Activated CD4-positive, alpha-beta T cell treated with anti-CD3 and anti-CD28 coated beads for 4 hours (primary cell): ENCODE measurements around the gene PGF.

Source experiments
- DNase-seq, 2 donors: peaks; one replicate each; pipeline ENCODE4 v3.0.0-alpha.2; 2020

The PGF gene

GRCh38 chr14:74977901-74978385, 22.5 kb upstream of the PGF start:
- no peak for DNase-seq

GRCh38 chr14:74977164-74977900, 21.9 kb upstream of the PGF start:
- DNase-seq = no peak

- DNase-seq = no peak
Measured at GRCh38 chr14:74976264-74977113, 21.1 kb upstream of the PGF start.

DNA sequence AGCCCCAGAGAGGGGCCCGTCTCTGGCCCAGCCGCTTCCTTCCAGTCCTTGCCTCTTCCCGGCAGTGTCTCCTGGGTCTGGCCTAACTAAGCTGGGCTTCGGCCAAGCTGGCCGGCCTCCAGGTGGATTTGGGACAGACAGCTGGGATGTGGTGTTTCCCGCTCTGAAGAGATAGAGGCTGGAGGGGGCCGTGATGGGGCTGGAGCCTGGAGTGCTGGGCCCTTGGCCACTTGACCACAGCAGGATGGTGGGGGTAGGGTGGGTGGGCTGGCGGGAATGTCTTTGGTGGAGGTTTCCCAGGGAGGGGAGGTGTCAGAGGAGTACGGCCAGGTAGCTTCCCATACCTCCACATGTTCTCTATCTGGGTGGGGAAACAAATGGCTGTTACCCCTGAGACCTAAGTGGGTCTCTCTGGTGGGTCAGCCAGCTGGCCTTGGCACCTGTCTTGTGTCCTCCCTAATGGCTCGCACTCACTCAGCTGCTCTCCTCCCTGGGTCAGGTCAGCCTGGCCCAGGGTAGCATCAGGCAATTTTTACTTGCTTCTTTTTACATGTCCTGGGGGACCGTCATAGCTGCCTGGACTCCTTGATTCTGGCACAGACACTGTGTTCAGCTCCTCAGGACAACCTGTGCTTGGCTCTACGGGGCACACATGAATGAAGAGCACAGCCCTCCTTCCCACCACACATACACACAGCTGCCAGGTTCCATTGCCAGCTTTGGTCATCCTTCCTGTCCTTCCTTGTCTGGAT, 19.8 kb upstream of the PGF start:
- no peak for DNase-seq

- no peak for DNase-seq
Measured at GRCh38 chr14:74974364-74975058, 19.1 kb upstream of the PGF start.

DNA sequence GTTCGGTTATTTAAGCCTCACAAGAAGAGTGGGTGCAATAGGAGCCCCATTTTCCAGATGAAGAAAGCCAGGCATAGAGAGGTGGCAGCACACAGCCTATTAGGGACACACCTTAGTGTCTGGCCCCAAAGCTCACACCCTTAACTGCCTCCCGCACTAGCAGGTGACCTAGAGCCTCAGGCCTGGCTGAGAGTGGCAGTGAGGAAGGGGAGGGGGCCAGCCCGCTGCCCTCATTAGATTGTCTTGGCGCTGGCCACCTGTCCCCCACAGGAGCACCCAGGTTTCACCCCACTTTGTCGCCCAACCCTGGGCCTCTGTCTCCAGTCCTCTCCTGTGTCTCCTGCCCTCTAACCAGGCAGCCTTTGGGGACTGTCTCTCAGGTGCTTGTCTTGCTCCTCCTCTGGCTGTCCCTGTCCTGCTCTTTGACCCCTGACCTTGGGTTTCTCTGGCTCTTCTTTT, 18.5 kb upstream of the PGF start:
- no peak for DNase-seq

DNA sequence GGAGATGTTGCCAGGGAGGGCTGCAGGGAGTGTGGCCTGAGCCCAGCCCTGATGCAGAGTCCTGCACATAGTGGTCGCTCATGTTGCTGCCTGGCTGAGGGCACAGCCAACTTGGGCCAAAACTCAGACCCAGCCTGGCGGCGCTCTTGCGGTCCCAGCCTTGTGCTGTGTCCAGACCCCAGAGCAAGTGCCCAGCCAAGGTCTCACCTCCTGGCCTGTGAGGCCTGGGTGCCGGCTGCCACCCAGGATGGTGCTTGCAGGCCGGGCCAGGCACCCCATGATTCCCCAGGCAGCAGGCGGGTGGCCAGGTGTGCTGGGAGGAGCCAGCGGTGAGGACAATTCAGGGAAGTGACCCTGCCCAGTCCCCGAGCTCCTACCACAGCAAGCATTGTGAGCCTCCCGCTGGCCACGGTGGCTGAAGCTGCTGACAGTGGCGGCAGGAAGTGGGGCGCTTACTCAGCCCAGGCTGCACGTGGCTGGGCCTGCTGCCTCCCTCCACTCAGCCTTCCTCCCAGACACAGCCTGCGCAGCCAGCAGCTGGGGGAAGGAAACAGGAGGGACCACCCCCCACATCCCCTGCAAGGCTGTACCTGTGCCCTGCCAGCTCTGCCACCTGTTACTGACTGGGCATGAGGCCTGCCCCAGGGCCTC, 17.7 kb upstream of the PGF start:
- DNase-seq = no peak

DNA sequence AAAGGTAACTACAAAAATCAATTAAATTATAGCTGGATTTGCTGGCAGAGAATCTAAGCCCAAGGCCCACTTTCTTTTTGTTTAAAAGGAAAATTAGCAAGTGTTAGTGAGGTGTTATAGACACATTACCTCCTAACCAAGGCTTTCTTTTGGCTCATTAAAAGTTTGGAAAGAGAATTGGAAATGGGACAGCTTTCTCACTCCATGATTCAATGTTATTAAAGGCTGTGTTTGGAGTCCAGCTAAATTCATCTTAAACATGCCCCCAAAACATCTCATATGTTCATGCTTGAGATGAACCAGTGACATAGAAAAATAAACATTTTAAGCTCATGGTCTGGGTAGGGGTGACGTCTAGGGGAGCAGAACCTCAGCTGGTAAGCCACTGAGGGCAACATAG, 13.4 kb upstream of the PGF start:
- DNase-seq = no peak

GRCh38 chr14:74965486-74966153, 10.2 kb upstream of the PGF start:
- DNase-seq = no peak

- no peak for DNase-seq
Measured at GRCh38 chr14:74964787-74965485, 9.5 kb upstream of the PGF start.

DNA sequence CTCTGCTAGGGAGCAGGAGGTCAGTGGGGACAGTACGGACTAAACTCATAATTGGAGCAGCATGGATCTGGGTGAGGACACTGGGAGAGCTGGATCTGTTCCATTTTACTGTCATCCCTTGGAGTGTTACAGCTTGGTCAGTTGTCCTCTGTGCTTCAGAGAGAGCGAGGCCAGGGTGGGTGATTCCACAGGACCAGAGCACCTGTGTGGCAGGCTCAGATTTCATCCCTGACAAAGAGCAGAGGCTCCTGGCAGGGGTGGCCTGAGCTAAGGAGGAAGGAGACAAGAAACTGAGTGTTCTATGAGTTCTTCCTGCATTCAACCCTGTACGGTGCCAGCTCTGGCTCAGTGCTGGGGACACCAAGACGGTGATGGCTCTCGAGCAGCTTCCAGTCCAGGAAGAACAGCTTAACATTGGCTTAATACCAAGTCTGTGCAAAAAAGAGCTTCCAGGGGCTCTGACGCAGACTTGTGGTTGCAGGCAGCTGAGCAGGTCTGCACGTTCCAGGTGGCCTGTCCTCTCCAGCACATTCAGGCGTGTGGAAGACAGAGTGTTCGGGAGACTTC, 8.4 kb upstream of the PGF start:
- no peak for DNase-seq

DNA sequence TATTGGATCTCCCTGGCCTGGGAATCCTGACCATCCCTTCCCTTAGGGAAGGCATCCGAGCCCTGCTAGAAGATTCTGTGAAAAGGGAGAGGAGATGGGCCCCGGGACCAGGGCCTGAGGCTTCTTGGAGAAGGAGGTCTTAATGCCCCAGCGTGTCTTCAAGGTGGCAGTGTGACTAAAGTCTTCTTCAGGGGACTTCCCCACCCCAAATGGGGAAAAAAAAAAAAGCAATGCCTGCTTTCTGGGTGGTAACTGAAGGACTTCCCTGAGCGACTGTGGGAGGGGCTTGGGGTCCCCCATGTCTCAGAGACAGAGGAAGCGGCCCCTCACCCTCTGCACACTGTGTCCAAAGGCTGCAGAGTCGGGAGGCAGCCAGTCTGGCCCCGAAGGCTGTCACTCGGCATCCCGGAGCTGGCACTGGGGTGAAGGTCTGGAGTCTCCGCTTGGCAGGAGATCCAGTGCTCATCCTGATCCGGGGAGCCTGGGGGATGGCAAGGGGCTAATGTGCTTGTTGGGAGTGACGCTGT, 7.8 kb upstream of the PGF start:
- DNase-seq = no peak

DNA sequence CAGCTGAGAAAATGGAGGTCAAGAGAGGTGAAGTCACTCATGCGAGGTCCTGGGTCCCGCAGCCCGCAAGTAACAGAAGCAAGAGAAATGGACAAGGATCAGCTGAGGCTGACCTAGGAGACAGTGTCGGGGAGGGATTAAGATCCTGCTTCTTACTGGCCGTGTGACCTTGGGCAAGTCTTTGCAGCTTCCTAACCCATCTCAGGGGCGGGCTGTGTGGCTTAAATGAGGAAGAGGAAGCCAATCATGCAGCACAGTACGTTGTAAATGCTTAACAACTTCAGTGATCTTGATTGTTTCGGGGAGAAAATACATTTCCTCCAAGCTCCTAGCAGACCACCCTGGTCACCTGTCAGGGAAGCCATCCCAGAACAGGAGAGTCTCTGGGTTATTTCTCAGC, 7.1 kb upstream of the PGF start:
- DNase-seq = no peak

GRCh38 chr14:74962046-74962445, 6.6 kb upstream of the PGF start:
- no peak for DNase-seq

- no peak for DNase-seq
Measured at GRCh38 chr14:74961238-74961911, 6.0 kb upstream of the PGF start.

DNA sequence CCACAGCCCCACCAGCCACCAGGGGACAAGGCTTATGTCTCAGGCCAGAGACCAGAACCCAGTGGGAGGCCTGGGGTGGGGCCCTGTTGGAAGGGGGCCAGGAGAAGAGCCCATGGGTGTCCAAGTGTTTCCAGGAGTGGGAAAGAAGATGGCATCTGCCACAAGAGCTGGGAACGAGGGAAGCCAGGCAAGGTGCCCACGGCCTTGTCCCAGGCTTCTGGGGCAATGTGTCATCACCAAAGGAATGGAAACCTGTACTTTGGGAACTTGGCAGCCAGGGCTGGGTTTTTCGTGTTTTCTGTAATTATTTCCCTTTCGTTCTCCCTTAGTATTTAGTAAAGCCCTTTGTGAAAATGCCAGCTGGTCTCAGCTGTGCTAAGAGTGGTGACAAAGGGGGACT, 5.3 kb upstream of the PGF start:
- no peak for DNase-seq

GRCh38 chr14:74959596-74960180, 4.3 kb upstream of the PGF start:
- DNase-seq = no peak

DNA sequence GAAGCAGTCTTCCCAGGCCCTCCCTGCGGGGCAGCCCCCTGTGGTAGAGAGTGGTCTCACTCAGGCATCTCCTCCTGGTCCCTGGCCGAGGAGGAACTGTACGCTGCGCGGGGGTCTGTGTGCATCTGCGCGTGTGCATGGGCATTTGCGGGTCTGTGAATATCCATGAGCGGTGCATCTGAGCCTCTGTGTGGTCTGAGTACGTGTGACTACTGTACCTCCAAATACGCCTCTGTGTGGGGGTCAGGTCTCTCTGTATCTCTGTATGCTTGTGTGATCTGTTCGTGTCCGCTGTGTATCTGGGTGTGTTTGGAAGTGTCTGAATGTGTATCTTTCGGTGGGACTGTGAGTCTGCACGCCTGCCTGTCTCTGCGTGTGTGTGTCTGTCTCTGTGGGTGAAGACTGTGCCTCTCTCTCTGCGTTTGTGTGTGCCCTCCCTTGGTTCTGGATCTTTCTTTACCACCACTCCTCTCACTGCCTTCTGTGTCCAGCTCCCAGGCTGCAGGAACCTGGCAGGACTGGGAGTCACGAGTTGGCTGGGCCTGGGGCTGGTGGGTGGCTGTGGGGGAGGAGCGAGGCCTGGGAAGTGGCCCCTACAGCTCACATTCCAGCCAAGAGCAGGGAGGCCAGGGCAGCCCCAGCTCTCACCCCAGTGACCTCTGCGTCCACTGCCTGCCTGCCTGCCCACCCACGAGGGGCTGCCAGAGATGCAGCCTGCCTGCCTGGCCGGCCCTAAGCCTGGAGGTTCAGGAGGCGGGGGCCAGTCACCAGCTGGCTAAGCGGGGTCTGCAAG, 1.1 kb upstream of the PGF start:
- DNase-seq = no peak

DNA sequence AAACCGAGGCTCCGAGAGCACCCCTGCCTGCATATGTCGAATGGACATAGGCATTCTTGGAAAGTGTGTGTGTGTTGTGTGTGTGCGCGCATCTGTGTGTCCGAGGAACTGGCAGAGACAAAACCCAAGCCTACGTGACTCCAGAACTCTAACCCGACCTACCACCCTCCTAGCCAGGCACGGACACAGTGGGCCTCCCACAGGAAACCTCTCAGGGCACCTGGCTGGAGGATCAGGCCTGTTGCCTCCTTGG, 556 bp upstream of the PGF start:
- no peak for DNase-seq
